H1 (cell line): ENCODE data around the gene SLC38A7. TPM values are rescaled to one million over a fixed set of nuclear protein-coding genes. Genes with fewer than 3 reads are reported as not detected.
A peak's percentile ranks its signal among the peaks of the same experiment; 100 is the strongest.

Source experiments
- ASH2L ChIP-seq: fragments of 200-600, 300-600 bp; sonication (generic); IDR thresholded peaks from one replicate; pipeline ENCODE4 v1.7.1; 2017; ENCODE audit warnings: low read length
- ATF2 ChIP-seq: IDR thresholded peaks from 2 replicates; pipeline ENCODE4 v1.6.1; 2012; ENCODE audit warnings: low read length, inconsistent platforms
- CEBPB ChIP-seq: IDR thresholded peaks from 2 replicates; pipeline ENCODE4 v1.6.1; 2012; ENCODE audit warnings: low read depth, low read length
- CHD1 ChIP-seq: IDR thresholded peaks from 2 replicates; pipeline ENCODE4 v1.6.1; 2012; ENCODE audit warnings: low read depth, low read length, improper control_type of control experiment
- CHD2 ChIP-seq: IDR thresholded peaks from 2 replicates; pipeline ENCODE4 v1.6.1; 2012; ENCODE audit warnings: low read length, improper control_type of control experiment
- CTBP2 ChIP-seq: IDR thresholded peaks from 2 replicates; pipeline ENCODE4 v1.7.0; 2011; ENCODE audit warnings: borderline replicate concordance, mild to moderate bottlenecking, moderate library complexity, mixed read lengths, low read length; ENCODE audit not compliant: insufficient read depth, insufficient read length
- EGR1 ChIP-seq: IDR thresholded peaks from 2 replicates; pipeline ENCODE4 v1.6.1; 2011; ENCODE audit warnings: low read depth, low read length, borderline replicate concordance
- HDAC2 ChIP-seq, 2 experiments: fragments of 300-600 bp in 1 of 2; sonication (generic) in 1 of 2; IDR thresholded peaks; 2 replicates each; pipeline ENCODE4 v1.6.1; 2011 to 2012; ENCODE audit warnings: low read depth in 2 of 2, low read length in 2 of 2, mild to moderate bottlenecking in 2 of 2, moderate library complexity in 2 of 2, borderline replicate concordance in 1 of 2, inconsistent platforms in 1 of 2
- HDAC6 ChIP-seq: IDR thresholded peaks from one replicate; pipeline ENCODE4 v1.7.1; 2012; ENCODE audit warnings: low read depth, mild to moderate bottlenecking, inconsistent platforms, low read length, moderate library complexity
- KDM4A ChIP-seq: IDR thresholded peaks from one replicate; pipeline ENCODE4 v1.7.1; 2012; ENCODE audit warnings: low read depth, mild to moderate bottlenecking, moderate library complexity, low read length, inconsistent platforms; ENCODE audit not compliant: severe bottlenecking
- MAFK ChIP-seq: IDR thresholded peaks from 2 replicates; pipeline ENCODE4 v1.6.1; 2012; ENCODE audit warnings: low read depth, mild to moderate bottlenecking, improper control_type of control experiment, low read length
- RBBP5 ChIP-seq: IDR thresholded peaks from 2 replicates; pipeline ENCODE4 v1.7.1; 2012; ENCODE audit warnings: low read depth, mild to moderate bottlenecking, inconsistent platforms, low read length, moderate library complexity, borderline replicate concordance
- RFX5 ChIP-seq: IDR thresholded peaks from 2 replicates; pipeline ENCODE4 v1.6.1; 2011; ENCODE audit warnings: low read depth, low read length, improper control_type of control experiment, borderline replicate concordance
- RNF2 ChIP-seq: fragments of 200-900, 300-1000 bp; sonication (generic); IDR thresholded peaks from 2 replicates; pipeline ENCODE4 v1.7.1; 2016; ENCODE audit warnings: borderline replicate concordance, low read depth, mild to moderate bottlenecking, antibody characterized with exemption, low read length; ENCODE audit not compliant: poor library complexity, severe bottlenecking; ENCODE audit errors: missing control alignments
- SIN3A ChIP-seq, 2 experiments: IDR thresholded peaks in 1 of 2; conservative IDR thresholded peaks in 1 of 2; 2 replicates each; pipeline ENCODE4 v1.6.1; 2011 to 2012; ENCODE audit warnings: low read length in 2 of 2, improper control_type of control experiment in 1 of 2, low read depth in 1 of 2, mild to moderate bottlenecking in 1 of 2
- SP1 ChIP-seq: IDR thresholded peaks from 2 replicates; pipeline ENCODE4 v1.6.1; 2011; ENCODE audit warnings: low read depth, low read length
- SRF ChIP-seq: IDR thresholded peaks from 2 replicates; pipeline ENCODE4 v1.6.1; 2011; ENCODE audit warnings: mild to moderate bottlenecking, low read depth, low read length, moderate library complexity
- SUZ12 ChIP-seq: fragments of 200-600 bp; sonication (generic); IDR thresholded peaks from 2 replicates; pipeline ENCODE4 v1.6.1; 2012; ENCODE audit warnings: mild to moderate bottlenecking, inconsistent platforms, low read length, moderate library complexity, mixed read lengths
- TEAD4 ChIP-seq: IDR thresholded peaks from 2 replicates; pipeline ENCODE4 v1.6.1; 2012; ENCODE audit warnings: low read depth, low read length, inconsistent platforms, mixed read lengths
- YY1 ChIP-seq: IDR thresholded peaks from 2 replicates; pipeline ENCODE4 v1.6.1; 2011; ENCODE audit warnings: low read depth, mild to moderate bottlenecking, low read length
- polyA plus RNA-seq, 7 experiments: library from polyadenylated mRNA; depleted of rRNA in 3 of 7; stranded (reverse) in 5 of 7; unstranded in 2 of 7; fragments of >200 nt in 5 of 7; fragments of 200-250 nt in 2 of 7; gene quantifications; 1 replicate in 5 of 7; 2 replicates in 1 of 7; 4 replicates in 1 of 7; pipeline versions ENCODE4 v1.2.1 to v1.2.3, GENCODE V29; 2011 to 2013; ENCODE audit warnings: missing spikeins in 2 of 7, mixed read lengths in 2 of 7
- total RNA-seq: library from RNA; stranded (reverse); fragmentation: NEBNext Ultra II Directional; extraction: Animal tissue kit (Norgen Biotek cat#: 25700); gene quantifications from 2 replicates; pipeline ENCODE4 v1.2.1, GENCODE V29; 2021
- TF ChIP-seq, protein P1 (sequence below): IDR thresholded peaks from 2 replicates; pipeline ENCODE4 v1.6.1; 2012; ENCODE audit warnings: inconsistent platforms

The SLC38A7 gene
- total and polyA plus RNA-seq, 2 of the 8 experiments (the other 6 are each of a cell fraction or from before 2014, with no cell fraction given) = 26.7 to 28.0 TPM

GRCh38 chr16:58684354-58685083, at the start of gene SLC38A7 (continued):
- TF ChIP-seq SP1 = no peak
- 0 out of 2 replicates have a peak, but pooled peaks have one; percentile 8 for TF ChIP-seq SRF
- no peak for TF ChIP-seq RFX5
- TF ChIP-seq CHD1 = no peak
- 0 out of 2 replicates have a peak, but pooled peaks have one; percentile 6 for TF ChIP-seq TEAD4
- 0 out of 2 replicates have a peak, but pooled peaks have one; percentile 26 for TF ChIP-seq YY1
- no peak for TF ChIP-seq ATF2
- no peak for TF ChIP-seq CHD2
- no peak for TF ChIP-seq RBBP5
- peak; percentile 98 to 99 for TF ChIP-seq SIN3A (conservative IDR thresholded peaks at IDR 0.05 in 1 of 2, IDR thresholded peaks at IDR 0.05 in 1 of 2; ENCODE audit: low read depth in 1 of 2, low read length in 2 of 2)
- TF ChIP-seq, protein P1, sequence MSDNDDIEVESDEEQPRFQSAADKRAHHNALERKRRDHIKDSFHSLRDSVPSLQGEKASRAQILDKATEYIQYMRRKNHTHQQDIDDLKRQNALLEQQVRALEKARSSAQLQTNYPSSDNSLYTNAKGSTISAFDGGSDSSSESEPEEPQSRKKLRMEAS = peak; percentile 66
- peak in 1 of 2 experiments; percentile 90; a peak in 2 of 4 replicates for TF ChIP-seq HDAC2 (IDR thresholded peaks at IDR 0.05; ENCODE audit: borderline replicate concordance in 1 of 2, low read depth in 2 of 2, low read length in 2 of 2)
- no peak for TF ChIP-seq CTBP2
- peak; percentile 92 for TF ChIP-seq KDM4A
- TF ChIP-seq HDAC6 = no peak
- TF ChIP-seq MAFK = no peak
- no peak for TF ChIP-seq SUZ12
- TF ChIP-seq RNF2 = no peak
- no peak for TF ChIP-seq EGR1
- TF ChIP-seq ASH2L = no peak
- TF ChIP-seq CEBPB = no peak
